DMS153 (cell line): ENCODE results near the gene CGB1.
"Not testable (repeated sequence)": the region's sequence is repeated elsewhere in the genome, so short reads cannot be mapped to it uniquely, and the experiment has no call there.

Experiments used
- DNase-seq: peaks from one replicate; lab custom pipeline; 2025; lab: John Stamatoyannopoulos, UW

CGB1 gene

GRCh38 chr19:49057636-49058234 lies 21.0 kb upstream of the CGB1 start, which contains the start of gene CGB7:
Gene CGB7, minus strand, starts transcription at chr19:49057749. Its CDS starts 2,374 bp downstream, at chr19:49055375.
- DNase-seq = no peak

DNA sequence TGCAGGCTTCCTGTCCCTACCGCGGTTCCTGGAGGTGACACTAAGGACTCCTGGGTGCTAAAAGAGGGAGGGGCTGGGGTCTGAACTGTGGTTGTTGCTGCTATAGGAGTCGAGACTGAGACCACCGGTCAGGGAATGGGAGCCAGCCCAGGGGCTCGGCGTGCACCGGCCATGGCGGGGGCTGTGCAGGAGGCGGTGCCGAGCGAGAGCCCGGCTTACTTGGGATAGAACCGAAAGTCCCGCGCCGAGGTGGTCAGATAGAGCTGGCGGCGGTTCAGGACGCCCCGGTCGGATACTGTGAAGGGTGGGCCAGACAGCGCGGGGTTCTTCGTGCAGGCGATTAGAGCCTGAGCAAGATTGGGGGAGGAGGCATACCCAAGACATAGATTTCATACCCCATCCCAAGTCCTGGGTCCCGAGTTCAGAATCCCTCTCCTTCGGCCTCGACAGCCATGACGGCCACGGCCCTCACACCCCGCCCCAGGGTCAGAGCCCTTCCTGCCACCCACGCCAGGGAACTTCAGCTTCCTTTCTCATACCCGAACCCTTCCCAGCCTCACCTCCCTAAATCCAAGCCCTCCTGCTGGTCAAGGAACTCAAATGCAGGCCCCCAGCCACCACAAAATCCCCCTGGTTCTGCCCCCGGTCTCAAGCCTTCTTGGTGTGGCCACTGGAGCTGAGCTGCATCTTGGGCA lies 20.4 kb upstream of the CGB1 start:
- DNase-seq = not testable (repeated sequence)

DNA sequence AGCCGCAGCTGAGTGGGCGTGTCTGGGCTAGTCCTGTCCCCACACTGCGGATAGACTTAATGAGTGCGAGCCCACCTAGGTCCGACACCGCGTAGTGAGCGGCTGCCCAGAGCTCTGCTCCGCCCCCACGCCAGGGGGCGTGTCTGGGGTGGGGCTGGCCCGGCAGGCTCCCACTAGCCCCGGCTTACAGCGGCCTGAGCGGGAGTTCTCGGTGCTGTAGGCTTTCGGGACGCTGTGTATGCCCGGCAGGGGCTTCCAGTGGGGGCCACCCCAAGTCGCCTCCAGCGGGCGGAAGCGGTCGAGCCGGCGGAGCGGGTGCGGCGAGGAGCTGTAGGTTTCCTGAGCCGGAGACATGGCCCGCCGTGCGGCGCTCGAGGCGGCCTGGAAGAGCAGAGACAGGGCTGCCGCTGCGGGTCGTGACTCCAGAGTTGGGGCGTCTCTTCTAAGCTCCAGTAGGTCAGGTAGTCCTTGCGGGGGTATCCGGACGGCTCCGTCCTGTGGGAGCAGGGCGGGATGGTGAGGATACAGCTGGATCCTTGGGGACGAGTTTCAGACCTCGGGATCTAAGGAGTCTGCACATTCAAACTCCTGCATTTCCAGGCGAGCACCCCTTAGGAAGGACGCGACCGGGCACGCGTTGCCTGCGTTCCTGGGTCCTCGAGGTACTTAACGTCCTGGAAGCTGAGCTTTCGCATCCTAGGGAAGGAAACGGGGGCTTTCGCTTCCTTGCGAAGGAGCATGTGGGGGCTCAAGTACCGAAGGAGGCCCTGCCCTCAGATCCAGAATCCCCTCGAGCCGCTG lies 19.6 kb upstream of the CGB1 start:
- no peak for DNase-seq

GRCh38 chr19:49050376-49051033 lies 13.8 kb upstream of the CGB1 start:
- DNase-seq = not testable (repeated sequence)

DNA sequence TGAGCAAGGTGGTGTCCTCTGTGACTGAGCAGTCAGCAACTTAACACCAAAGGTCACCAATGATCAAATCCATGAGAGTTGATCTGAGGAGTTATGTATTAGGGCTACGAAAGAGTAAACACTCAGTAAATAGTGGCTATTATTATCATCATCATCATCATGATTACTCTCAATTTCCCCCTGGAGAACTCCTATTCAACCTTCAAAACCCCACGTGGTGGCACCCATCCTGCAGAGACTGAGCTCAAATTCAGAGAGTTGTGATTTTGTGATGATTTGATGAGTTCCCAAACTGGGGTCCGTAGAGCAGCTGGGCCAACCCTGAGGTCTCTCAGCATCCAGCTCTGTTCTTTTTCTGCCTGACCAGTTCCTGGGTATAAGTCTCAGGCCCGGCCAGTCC lies 13.1 kb upstream of the CGB1 start:
- DNase-seq = not testable (repeated sequence)

- not testable (repeated sequence) for DNase-seq
These were observed 12.3 kb upstream of the CGB1 start, which contains the start of gene CGB8 for GRCh38 chr19:49049011-49049410. Gene CGB8, minus strand, starts transcription at chr19:49049111. Its CDS starts 372 bp downstream, at chr19:49048739.

DNA sequence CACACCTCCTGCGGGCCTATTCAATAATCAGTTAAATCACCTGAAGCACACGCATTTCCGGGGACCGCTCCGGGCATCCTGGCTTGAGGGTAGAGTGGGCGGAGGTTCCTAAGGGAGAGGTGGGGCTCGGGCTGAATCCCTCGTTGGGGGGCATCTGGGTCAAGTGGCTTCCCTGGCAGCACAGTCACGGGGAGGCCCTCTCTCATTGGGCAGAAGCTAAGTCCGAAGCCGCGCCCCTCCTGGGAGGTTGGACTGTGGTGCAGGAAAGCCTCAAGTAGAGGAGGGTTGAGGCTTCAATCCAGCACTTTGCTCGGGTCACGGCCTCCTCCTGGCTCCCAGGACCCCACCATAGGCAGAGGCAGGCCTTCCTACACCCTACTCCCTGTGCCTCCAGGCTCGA lies 6.9 kb upstream of the CGB1 start, which contains the start of gene CGB5:
Gene CGB5, plus strand, starts transcription at position 301 of the 400 bp plus-strand sequence. CDS start 362 bp downstream, outside the sequence.
- DNase-seq = not testable (repeated sequence)

DNA sequence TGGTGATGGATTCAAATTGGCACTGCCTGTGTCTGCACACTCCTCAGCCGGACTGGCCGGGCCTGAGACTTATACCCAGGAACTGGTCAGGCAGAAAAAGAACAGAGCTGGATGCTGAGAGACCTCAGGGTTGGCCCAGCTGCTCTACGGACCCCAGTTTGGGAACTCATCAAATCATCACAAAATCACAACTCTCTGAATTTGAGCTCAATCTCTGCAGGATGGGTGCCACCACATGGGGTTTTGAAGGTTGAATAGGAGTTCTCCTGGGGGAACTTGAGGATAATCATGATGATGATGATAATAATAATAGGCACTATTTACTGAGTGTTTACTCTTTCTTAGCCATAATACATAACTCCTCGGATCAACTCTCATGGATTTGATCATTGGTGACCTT lies 6.0 kb upstream of the CGB1 start:
- not testable (repeated sequence) for DNase-seq

- DNase-seq = no peak
These were observed 5.5 kb upstream of the CGB1 start for GRCh38 chr19:49042177-49042576.

- not testable (repeated sequence) for DNase-seq
These were observed 3.0 kb upstream of the CGB1 start for GRCh38 chr19:49039736-49040135.

GRCh38 chr19:49038557-49039276 lies 2.0 kb upstream of the CGB1 start:
- DNase-seq = not testable (repeated sequence)

DNA sequence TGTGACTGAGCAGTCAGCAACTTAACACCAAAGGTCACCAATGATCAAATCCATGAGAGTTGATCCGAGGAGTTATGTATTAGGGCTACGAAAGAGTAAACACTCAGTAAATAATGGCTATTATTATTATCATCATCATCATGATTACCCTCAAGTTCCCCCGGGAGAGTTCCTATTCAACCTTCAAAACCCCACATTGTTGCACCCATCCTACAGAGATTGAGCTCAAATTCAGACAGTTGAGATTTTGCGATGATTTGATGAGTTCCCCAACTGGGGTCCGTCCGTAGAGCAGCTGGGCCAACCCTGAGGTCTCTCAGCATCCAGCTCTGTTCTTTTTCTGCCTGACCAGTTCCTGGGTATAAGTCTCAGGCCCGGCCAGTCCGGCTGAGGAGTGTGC lies 1.4 kb upstream of the CGB1 start:
- DNase-seq = not testable (repeated sequence)

- DNase-seq = not testable (repeated sequence)
These were observed 4.9 kb downstream of the CGB1 start, which contains the start of gene CGB2 for GRCh38 chr19:49031642-49032301. Gene CGB2, plus strand, starts transcription at chr19:49031890. Its CDS starts 206 bp downstream, at chr19:49032096.

DNA sequence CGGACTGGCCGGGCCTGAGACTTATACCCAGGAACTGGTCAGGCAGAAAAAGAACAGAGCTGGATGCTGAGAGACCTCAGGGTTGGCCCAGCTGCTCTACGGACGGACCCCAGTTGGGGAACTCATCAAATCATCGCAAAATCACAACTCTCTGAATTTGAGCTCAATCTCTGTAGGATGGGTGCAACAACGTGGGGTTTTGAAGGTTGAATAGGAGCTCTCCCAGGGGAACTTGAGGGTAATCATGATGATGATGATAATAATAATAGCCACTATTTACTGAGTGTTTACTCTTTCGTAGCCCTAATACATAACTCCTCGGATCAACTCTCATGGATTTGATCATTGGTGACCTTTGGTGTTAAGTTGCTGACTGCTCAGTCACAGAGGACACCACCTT lies 6.4 kb downstream of the CGB1 start:
- DNase-seq = not testable (repeated sequence)

DNA sequence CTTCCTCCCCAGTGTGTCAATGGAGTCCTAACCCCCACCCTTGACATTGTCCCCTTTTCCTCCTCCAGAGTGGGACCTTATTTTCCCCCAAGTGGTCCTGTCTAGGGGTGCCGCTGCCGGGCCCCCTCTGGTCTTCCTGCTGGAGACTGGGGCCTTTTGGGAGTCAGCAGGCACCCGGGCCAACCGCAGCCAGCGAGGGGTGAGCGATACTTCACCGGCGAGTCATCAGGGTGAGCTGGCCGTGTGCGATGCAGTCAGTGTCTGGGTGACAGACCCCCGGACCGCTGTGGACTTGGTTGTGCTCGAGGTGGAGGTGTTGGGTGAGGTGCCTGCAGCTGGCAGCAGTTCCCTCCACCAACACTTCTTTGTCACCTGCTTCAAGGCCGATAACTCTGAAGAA lies 6.9 kb downstream of the CGB1 start:
- DNase-seq = not testable (repeated sequence)

DNA sequence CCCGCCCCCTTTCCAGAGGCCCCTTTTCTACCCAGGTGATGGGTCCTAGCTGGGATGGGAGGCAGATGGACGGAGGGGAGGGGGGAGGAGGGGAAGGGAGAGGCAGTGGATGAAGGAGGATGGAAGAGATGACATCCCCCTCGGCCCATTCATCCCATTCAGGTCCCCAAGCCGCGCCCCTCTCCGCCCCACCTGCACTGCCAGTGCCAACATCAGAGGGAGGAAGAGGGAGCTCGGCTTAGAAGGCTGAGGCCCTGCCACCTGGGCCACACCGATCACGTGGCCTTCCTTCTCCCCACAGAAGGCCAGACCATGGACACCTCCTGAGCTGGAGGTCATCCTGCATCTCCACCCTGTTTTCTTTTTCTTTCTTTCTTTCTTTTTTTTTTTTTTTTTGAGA lies 8.0 kb downstream of the CGB1 start:
- DNase-seq = not testable (repeated sequence)

- not testable (repeated sequence) for DNase-seq
These were observed 11.1 kb downstream of the CGB1 start for GRCh38 chr19:49025599-49025998.

GRCh38 chr19:49025088-49025487 lies 11.6 kb downstream of the CGB1 start:
- DNase-seq = not testable (repeated sequence)

GRCh38 chr19:49024233-49024632 lies 12.5 kb downstream of the CGB1 start, which contains the start of gene CGB3:
Gene CGB3, minus strand, starts transcription at chr19:49024333. Its CDS starts 362 bp downstream, at chr19:49023971.
- not testable (repeated sequence) for DNase-seq

GRCh38 chr19:49022116-49022515 lies 14.6 kb downstream of the CGB1 start:
- no peak for DNase-seq
